NB4 (cell line): ENCODE data around the gene GSTCD.

Source experiments
- DNase-seq: peaks from one replicate; pipeline ENCODE4 v3.0.0; 2010; ENCODE audit warnings: low read depth
- H3K4me3 ChIP-seq: one replicate; pipeline ENCODE4 v1.5.1; 2011; ENCODE audit warnings: mild to moderate bottlenecking, low read depth, low read length, moderate library complexity
- CTCF ChIP-seq: IDR thresholded peaks from one replicate; pipeline ENCODE4 v1.5.1; 2012; ENCODE audit warnings: low read depth, low read length
- MYC ChIP-seq: IDR thresholded peaks from 2 replicates; pipeline ENCODE4 v1.6.1; 2011; ENCODE audit warnings: low read depth, low read length
- POLR2A ChIP-seq: IDR thresholded peaks from 2 replicates; pipeline ENCODE4 v1.6.1; 2011; ENCODE audit warnings: mild to moderate bottlenecking; ENCODE audit not compliant: insufficient read length; ENCODE audit errors: extremely low read depth
- TF ChIP-seq, protein P1 (sequence below): IDR thresholded peaks from 2 replicates; pipeline ENCODE4 v1.6.1; 2011; ENCODE audit warnings: low read depth, low read length

The GSTCD gene

DNA sequence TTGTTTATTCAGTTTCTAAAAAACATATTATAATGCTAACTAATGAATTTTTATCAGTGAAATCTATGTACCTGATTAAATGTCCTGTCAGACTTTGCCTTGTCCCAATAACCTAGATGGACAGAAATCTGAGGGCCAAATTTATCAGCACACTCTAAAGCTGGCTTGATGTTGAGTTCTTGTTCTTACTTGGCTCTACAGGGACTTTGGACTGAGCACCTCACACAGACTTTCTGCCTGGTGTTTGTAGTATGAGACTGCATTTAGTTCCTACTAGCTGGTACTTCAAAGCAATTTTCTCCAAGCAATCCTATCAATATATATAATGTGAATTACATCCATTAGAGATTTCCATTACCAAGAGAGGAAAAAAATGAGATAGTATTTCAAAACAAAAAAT, 37.9 kb upstream of the GSTCD start:
- DNase-seq, result no peak

GRCh38 chr4:105671301-105671700, 37.3 kb upstream of the GSTCD start:
- TF ChIP-seq, protein P1, sequence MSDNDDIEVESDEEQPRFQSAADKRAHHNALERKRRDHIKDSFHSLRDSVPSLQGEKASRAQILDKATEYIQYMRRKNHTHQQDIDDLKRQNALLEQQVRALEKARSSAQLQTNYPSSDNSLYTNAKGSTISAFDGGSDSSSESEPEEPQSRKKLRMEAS, result no peak
- DNase-seq, result no peak
- no peak overlapping the region for H3K4me3 ChIP-seq

More for the DNA sequence above, 37.9 kb upstream of the GSTCD start:
- TF ChIP-seq POLR2A, result no peak
- no peak for TF ChIP-seq MYC
- TF ChIP-seq, protein P1, result no peak
- no peak for TF ChIP-seq CTCF
- no peak overlapping the region for H3K4me3 ChIP-seq

DNA sequence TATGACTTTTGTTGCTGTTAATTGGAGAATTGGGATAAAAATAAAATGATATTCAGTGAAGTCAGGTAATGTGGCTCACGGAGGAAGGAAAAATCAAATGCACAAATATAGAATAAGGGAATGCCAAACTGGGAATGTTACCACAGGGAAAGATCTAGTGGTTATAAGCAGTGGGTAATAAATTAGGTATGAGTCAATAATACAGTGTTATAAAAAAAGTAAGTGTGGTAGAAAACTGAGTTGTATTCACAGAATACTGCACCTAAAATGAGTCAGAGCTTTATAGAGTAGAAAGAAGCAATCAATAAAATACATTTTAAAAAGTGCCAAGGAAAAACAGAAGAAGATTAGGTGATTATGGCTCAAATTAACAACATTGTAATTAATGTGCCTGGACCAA, 34.6 kb upstream of the GSTCD start:
- DNase-seq, result no peak
- TF ChIP-seq MYC (no peak), POLR2A (no peak), CTCF (no peak)
- TF ChIP-seq, protein P1, result no peak
- H3K4me3 ChIP-seq, result no peak overlapping the region

DNA sequence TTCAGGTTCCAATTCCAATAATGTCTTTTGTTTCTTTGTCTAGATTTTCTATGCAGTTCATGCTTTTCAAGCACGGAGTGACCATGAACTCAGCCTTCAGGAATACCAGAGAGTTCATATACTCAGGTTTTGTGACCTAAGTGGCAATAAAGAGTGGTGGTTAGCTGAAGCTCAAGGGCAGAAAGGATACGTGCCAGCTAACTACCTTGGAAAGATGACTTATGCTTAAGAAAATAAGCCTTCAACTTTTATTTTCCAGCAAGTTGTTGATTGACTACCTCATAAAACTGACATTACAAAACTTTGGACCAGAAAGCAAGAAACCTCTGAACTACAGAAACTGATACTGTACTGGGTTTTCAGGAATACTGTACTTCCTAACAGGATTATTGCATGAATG, 30.9 kb upstream of the GSTCD start:
- no peak overlapping the region for H3K4me3 ChIP-seq
- no peak for DNase-seq
- TF ChIP-seq CTCF (no peak), MYC (no peak), POLR2A (no peak)
- TF ChIP-seq, protein P1, result no peak

- TF ChIP-seq POLR2A (no peak), MYC (no peak), CTCF (no peak)
- TF ChIP-seq, protein P1, result no peak
- H3K4me3 ChIP-seq, result no peak overlapping the region
- DNase-seq, result no peak
Measured at GRCh38 chr4:105679186-105679585, 29.4 kb upstream of the GSTCD start.

- DNase-seq, result no peak
- TF ChIP-seq MYC (no peak), CTCF (no peak), POLR2A (no peak)
- TF ChIP-seq, protein P1, result no peak
- H3K4me3 ChIP-seq, result no peak overlapping the region
Measured at GRCh38 chr4:105683038-105683437, 25.5 kb upstream of the GSTCD start.
